Measurements from ENCODE around the gene TP53I11. TPM values are rescaled to one million over a fixed set of nuclear protein-coding genes. Genes with fewer than 3 reads are reported as not detected.

TP53I11 gene
- total RNA-seq, 1 donor from 2014 or later = 23.1 TPM

GRCh38 chr11:44903518-44903917 is 47.2 kb downstream of the TP53I11 start:
- H2AFZ ChIP-seq (replicated peaks) = no peak overlapping the region
- peaks cover 10% of the 10 kb centered on the region for H3F3A ChIP-seq (ENCODE audit: low read depth)
- no peaks in the 10 kb centered on the region for H3K9me3 Mint-ChIP-seq
- H3K27ac ChIP-seq = no peak overlapping the region
- no peaks in the 10 kb centered on the region for H3K27me3 ChIP-seq
- H3K4me1 Mint-ChIP-seq = peaks cover 38% of the 10 kb centered on the region
- no peak overlapping the region for H3K9ac ChIP-seq
- H3K4me3 ChIP-seq = no peak overlapping the region
- H3K36me3 ChIP-seq = no peaks in the 10 kb centered on the region
- no peaks in the 10 kb centered on the region for H3K79me2 ChIP-seq (ENCODE audit: low read depth)
- H3K36me3 Mint-ChIP-seq = peaks cover 19% of the 10 kb centered on the region
- TF ChIP-seq EZH2 (IDR thresholded peaks at IDR 0.05) (no peak), CTCF (IDR thresholded peaks at IDR 0.05) (no peak), EZH2phosphoT487 (IDR thresholded peaks at IDR 0.05) (no peak)
- no peak overlapping the region for H3K27ac Mint-ChIP-seq
- DNase-seq (ENCODE audit: low spot score) = no peak
- H3K9me3 ChIP-seq (ENCODE audit: low read depth) = peaks cover under 1% of the 10 kb centered on the region
- peaks cover 9% of the 10 kb centered on the region for H3K27me3 Mint-ChIP-seq (ENCODE audit: insufficient read depth, low read depth)
- H3K4me3 Mint-ChIP-seq = no peak overlapping the region
- no peak overlapping the region for H3K4me2 ChIP-seq
- peaks cover 6% of the 10 kb centered on the region for H3K4me1 ChIP-seq
- peaks cover 21% of the 10 kb centered on the region for H4K20me1 ChIP-seq (ENCODE audit: low read depth)

- Mint-ChIP-seq H3K27me3 (ENCODE audit: insufficient read depth, low read depth) (peaks cover 7% of the 10 kb centered on the region), H3K4me1 (peaks cover 34% of the 10 kb centered on the region), H3K4me3 (no peak overlapping the region), H3K27ac (no peak overlapping the region), H3K36me3 (peaks cover 24% of the 10 kb centered on the region), H3K9me3 (no peaks in the 10 kb centered on the region)
- TF ChIP-seq EZH2phosphoT487 (IDR thresholded peaks at IDR 0.05) = no peak
- no peak for DNase-seq (ENCODE audit: low spot score)
- Histone ChIP-seq H3K4me1 (peaks cover 6% of the 10 kb centered on the region), H3K27me3 (no peaks in the 10 kb centered on the region), H3K4me2 (no peak overlapping the region), H2AFZ (replicated peaks) (no peak overlapping the region), H3F3A (ENCODE audit: low read depth) (peaks cover 10% of the 10 kb centered on the region), H3K79me2 (ENCODE audit: low read depth) (no peaks in the 10 kb centered on the region), H4K20me1 (ENCODE audit: low read depth) (peaks cover 21% of the 10 kb centered on the region), H3K9ac (no peak overlapping the region), H3K27ac (no peak overlapping the region), H3K36me3 (peaks cover 3% of the 10 kb centered on the region), H3K9me3 (ENCODE audit: low read depth) (peaks cover 4% of the 10 kb centered on the region), H3K4me3 (no peak overlapping the region)
These were observed 47.6 kb downstream of the TP53I11 start for GRCh38 chr11:44903035-44903434.

DNA sequence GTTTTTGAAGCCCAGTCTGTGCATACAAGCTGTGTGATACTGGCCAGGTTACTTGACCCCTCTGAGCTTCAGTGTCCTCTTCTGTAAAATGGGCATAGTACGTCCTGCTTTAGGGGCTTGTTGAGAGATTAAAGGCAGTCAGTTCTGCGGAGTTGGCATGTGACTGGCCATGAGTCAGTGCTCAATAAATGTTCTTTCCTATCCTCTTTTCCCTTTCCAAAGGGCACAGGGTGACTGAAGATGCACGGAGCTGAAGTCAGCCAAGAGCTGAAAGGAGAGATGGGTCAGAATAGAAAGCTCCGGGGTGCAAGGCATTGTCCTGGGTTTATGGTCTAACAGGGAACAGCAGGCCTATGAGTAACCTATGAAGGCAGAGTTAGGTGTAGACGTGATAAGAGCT is 48.9 kb downstream of the TP53I11 start:
- Mint-ChIP-seq H3K4me3 (no peak overlapping the region), H3K27ac (no peak overlapping the region), H3K27me3 (ENCODE audit: insufficient read depth, low read depth) (peaks cover 7% of the 10 kb centered on the region), H3K4me1 (peaks cover 25% of the 10 kb centered on the region), H3K36me3 (peaks cover 27% of the 10 kb centered on the region), H3K9me3 (no peaks in the 10 kb centered on the region)
- no peaks in the 10 kb centered on the region for H3K27me3 ChIP-seq
- no peak for TF ChIP-seq EZH2 (IDR thresholded peaks at IDR 0.05)
- TF ChIP-seq EZH2phosphoT487 (IDR thresholded peaks at IDR 0.05) = no peak
- TF ChIP-seq CTCF (IDR thresholded peaks at IDR 0.05) = no peak
- H2AFZ ChIP-seq (replicated peaks) = no peak overlapping the region
- peaks cover 21% of the 10 kb centered on the region for H4K20me1 ChIP-seq (ENCODE audit: low read depth)
- no peak overlapping the region for H3K4me3 ChIP-seq
- peaks cover 10% of the 10 kb centered on the region for H3F3A ChIP-seq (ENCODE audit: low read depth)
- peaks cover 6% of the 10 kb centered on the region for H3K4me1 ChIP-seq
- no peak for DNase-seq (ENCODE audit: low spot score)
- no peak overlapping the region for H3K4me2 ChIP-seq
- H3K27ac ChIP-seq = no peak overlapping the region
- peaks cover 4% of the 10 kb centered on the region for H3K9me3 ChIP-seq (ENCODE audit: low read depth)
- peaks cover 3% of the 10 kb centered on the region for H3K36me3 ChIP-seq
- H3K79me2 ChIP-seq (ENCODE audit: low read depth) = no peaks in the 10 kb centered on the region
- H3K9ac ChIP-seq = no peak overlapping the region

GRCh38 chr11:44901120-44901633 is 49.5 kb downstream of the TP53I11 start:
- Histone ChIP-seq H3K27me3 (no peaks in the 10 kb centered on the region), H3K4me2 (no peak overlapping the region), H3K9ac (no peak overlapping the region), H4K20me1 (ENCODE audit: low read depth) (peaks cover 21% of the 10 kb centered on the region), H3K36me3 (peaks cover 3% of the 10 kb centered on the region), H3K79me2 (ENCODE audit: low read depth) (no peaks in the 10 kb centered on the region), H3K4me1 (peaks cover 6% of the 10 kb centered on the region), H3K27ac (no peak overlapping the region), H3F3A (ENCODE audit: low read depth) (peaks cover 10% of the 10 kb centered on the region), H3K9me3 (ENCODE audit: low read depth) (peaks cover 4% of the 10 kb centered on the region), H3K4me3 (no peak overlapping the region), H2AFZ (replicated peaks) (no peak overlapping the region)
- peaks cover 21% of the 10 kb centered on the region for H3K4me1 Mint-ChIP-seq
- no peaks in the 10 kb centered on the region for H3K9me3 Mint-ChIP-seq
- no peak for TF ChIP-seq EZH2phosphoT487 (IDR thresholded peaks at IDR 0.05)
- no peak for TF ChIP-seq EZH2 (IDR thresholded peaks at IDR 0.05)
- DNase-seq (ENCODE audit: low spot score) = no peak
- H3K4me3 Mint-ChIP-seq = no peak overlapping the region
- H3K27me3 Mint-ChIP-seq (ENCODE audit: insufficient read depth, low read depth) = peaks cover 7% of the 10 kb centered on the region
- H3K27ac Mint-ChIP-seq = no peak overlapping the region
- H3K36me3 Mint-ChIP-seq = peaks cover 27% of the 10 kb centered on the region

Measured in neural progenitor cell (in vitro differentiated cells).